Caco-2 (cell line): Measurements from ENCODE around the gene LRPAP1. TPM values are rescaled to one million over a fixed set of nuclear protein-coding genes. Genes with fewer than 3 reads are reported as not detected.

Source experiments
- BruUV-seq: library from RNA; stranded (reverse); fragments of 400-500 nt; replicated peaks from 2 replicates; lab custom pipeline; 2021; lab: Mats Ljungman, UMichigan
- CTCF ChIA-PET: fragments of 300-600 bp; sonication (Branson Sonifier 250); formaldehyde crosslinking; loops from one replicate; lab custom pipeline; 2022; ENCODE audit warnings: antibody characterized with exemption; lab: Charles Lee
- POLR2A ChIA-PET: fragments of 300-600 bp; sonication (Branson Sonifier 250); formaldehyde crosslinking; loops from one replicate; lab custom pipeline; 2022; ENCODE audit warnings: antibody characterized with exemption; lab: Charles Lee
- DNase-seq, 2 experiments: peaks; one replicate each; pipeline versions ENCODE4 v3.0.0 to v3.0.0-alpha.2; 2020 to 2022
- H3K27me3 ChIP-seq: replicated peaks from 2 replicates; pipeline ENCODE4 v1.6.0; 2011; ENCODE audit warnings: low read length; ENCODE audit not compliant: control insufficient read depth, insufficient read depth
- H3K36me3 ChIP-seq: 2 replicates; pipeline ENCODE4 v1.5.1; 2011; ENCODE audit warnings: low read length; ENCODE audit not compliant: control insufficient read depth, insufficient read depth
- H3K4me1 ChIP-seq: fragments of 250-450 bp; sonication (Bioruptor Pico); 2 replicates; pipeline ENCODE4 v1.5.1; 2020; ENCODE audit warnings: mild to moderate bottlenecking
- H3K4me3 ChIP-seq: 2 replicates; pipeline ENCODE4 v1.5.1; 2011; ENCODE audit warnings: low read depth, mild to moderate bottlenecking, control low read depth, low read length
- H3K9me3 ChIP-seq: fragments of 250-450 bp; sonication (Bioruptor Pico); 2 replicates; pipeline ENCODE4 v1.5.1; 2020; ENCODE audit warnings: mild to moderate bottlenecking, moderate library complexity
- H3K27ac Mint-ChIP-seq: one replicate; pipeline ENCODE4 v1.8.0; 2022; ENCODE audit warnings: mixed read lengths; ENCODE audit not compliant: unreplicated experiment
- H3K27me3 Mint-ChIP-seq: one replicate; pipeline ENCODE4 v1.8.0; 2022; ENCODE audit warnings: mixed read lengths; ENCODE audit not compliant: insufficient read depth, unreplicated experiment
- H3K36me3 Mint-ChIP-seq: one replicate; pipeline ENCODE4 v1.8.0; 2022; ENCODE audit warnings: mild to moderate bottlenecking, mixed read lengths; ENCODE audit not compliant: insufficient read depth, unreplicated experiment
- H3K4me1 Mint-ChIP-seq: one replicate; pipeline ENCODE4 v1.8.0; 2022; ENCODE audit warnings: low read depth, mixed read lengths; ENCODE audit not compliant: unreplicated experiment
- H3K4me3 Mint-ChIP-seq: one replicate; pipeline ENCODE4 v1.8.0; 2022; ENCODE audit warnings: mild to moderate bottlenecking, moderate library complexity, mixed read lengths; ENCODE audit not compliant: unreplicated experiment
- H3K9me3 Mint-ChIP-seq: one replicate; pipeline ENCODE4 v1.8.0; 2022; ENCODE audit warnings: mixed read lengths; ENCODE audit not compliant: unreplicated experiment
- intact Hi-C: fragments of 100-400 bp; cut with micrococcal nuclease; formaldehyde crosslinking; loops from one replicate; pipeline ENCODE4 v1.10.0; 2022; ENCODE audit not compliant: unreplicated experiment
- total RNA-seq: library from RNA; stranded (reverse); gene quantifications from 2 replicates; pipeline ENCODE4 v1.2.3, GENCODE V29; 2022
- TF ChIP-seq, protein P1 (sequence below), 2 experiments: fragments of 200-600 bp in 1 of 2; IDR thresholded peaks; 1 replicate in 1 of 2; 2 replicates in 1 of 2; pipeline versions ENCODE4 v1.5.1 to v1.8.0; 2011 to 2022; ENCODE audit warnings: antibody characterized with exemption in 1 of 2, control low read depth in 1 of 2, inconsistent platforms in 1 of 2, low read depth in 1 of 2, low read length in 1 of 2, mild to moderate bottlenecking in 1 of 2, moderate library complexity in 1 of 2; ENCODE audit not compliant: insufficient read depth in 1 of 2, severe bottlenecking in 1 of 2, unreplicated experiment in 1 of 2

Gene LRPAP1
- total RNA-seq, 1 experiment from 2014 or later, result 224 TPM

DNA sequence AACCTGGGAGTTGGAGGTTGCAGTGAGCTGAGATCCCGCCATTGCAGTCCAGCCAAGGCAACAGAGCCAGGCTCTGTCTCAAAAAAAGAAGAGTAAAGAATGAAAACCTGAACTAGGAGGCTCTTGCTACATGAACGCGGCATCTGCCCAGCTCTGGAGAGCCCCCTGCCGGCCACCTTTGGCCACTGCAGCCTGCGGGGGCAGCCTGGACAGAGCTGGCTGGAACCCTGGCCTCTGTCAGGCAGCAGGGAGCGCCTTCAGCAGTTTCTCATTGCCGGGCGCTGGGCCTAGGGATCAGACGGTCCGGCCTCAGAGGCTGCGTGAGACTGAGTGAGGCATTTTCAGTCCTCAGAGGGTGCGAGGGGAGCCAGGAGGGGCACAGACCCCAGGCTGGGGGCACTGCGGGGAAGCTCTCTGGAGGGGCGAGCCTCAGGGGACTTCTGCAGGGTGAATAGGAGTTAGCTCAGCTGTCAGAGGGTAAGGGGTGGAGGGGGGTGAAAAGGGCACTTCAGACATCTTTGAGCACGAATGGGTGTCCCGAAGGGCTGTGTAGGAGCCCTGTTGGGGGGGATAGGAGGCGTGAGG lies 51.6 kb downstream of the LRPAP1 start:
- Mint-ChIP-seq H3K27me3 (peaks cover 3% of the 10 kb centered on the region), H3K27ac (peak overlapping the region; percentile 7), H3K4me1 (no peaks in the 10 kb centered on the region), H3K36me3 (no peaks in the 10 kb centered on the region), H3K9me3 (no peaks in the 10 kb centered on the region), H3K4me3 (no peak overlapping the region)
- intact Hi-C loops, result loop anchor here (1.0 kb wide), 1 partner anchor 134 kb away; no protein-coding TSS in a partner anchor
- Histone ChIP-seq H3K4me1 (peaks cover 16% of the 10 kb centered on the region), H3K4me3 (no peak overlapping the region), H3K27me3 (no peaks in the 10 kb centered on the region), H3K9me3 (no peaks in the 10 kb centered on the region), H3K36me3 (no peaks in the 10 kb centered on the region)
- TF ChIP-seq, protein P1, sequence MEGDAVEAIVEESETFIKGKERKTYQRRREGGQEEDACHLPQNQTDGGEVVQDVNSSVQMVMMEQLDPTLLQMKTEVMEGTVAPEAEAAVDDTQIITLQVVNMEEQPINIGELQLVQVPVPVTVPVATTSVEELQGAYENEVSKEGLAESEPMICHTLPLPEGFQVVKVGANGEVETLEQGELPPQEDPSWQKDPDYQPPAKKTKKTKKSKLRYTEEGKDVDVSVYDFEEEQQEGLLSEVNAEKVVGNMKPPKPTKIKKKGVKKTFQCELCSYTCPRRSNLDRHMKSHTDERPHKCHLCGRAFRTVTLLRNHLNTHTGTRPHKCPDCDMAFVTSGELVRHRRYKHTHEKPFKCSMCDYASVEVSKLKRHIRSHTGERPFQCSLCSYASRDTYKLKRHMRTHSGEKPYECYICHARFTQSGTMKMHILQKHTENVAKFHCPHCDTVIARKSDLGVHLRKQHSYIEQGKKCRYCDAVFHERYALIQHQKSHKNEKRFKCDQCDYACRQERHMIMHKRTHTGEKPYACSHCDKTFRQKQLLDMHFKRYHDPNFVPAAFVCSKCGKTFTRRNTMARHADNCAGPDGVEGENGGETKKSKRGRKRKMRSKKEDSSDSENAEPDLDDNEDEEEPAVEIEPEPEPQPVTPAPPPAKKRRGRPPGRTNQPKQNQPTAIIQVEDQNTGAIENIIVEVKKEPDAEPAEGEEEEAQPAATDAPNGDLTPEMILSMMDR (IDR thresholded peaks at IDR 0.05; ENCODE audit: insufficient read depth in 1 of 2, low read depth in 1 of 2, low read length in 1 of 2, severe bottlenecking in 1 of 2, unreplicated experiment in 1 of 2), result peak; percentile 94 to 96
- ChIA-PET CTCF (interaction anchor here (0.6 to 2.3 kb wide), 14 partner anchors 9 to 1375 kb away, joined by 3 to 25 read pairs (median 3); no protein-coding TSS in a partner anchor), POLR2A (no interaction called here)
- BruUV-seq, result no TSS peak
- DNase-seq, result peak; percentile 70 to 91

DNA sequence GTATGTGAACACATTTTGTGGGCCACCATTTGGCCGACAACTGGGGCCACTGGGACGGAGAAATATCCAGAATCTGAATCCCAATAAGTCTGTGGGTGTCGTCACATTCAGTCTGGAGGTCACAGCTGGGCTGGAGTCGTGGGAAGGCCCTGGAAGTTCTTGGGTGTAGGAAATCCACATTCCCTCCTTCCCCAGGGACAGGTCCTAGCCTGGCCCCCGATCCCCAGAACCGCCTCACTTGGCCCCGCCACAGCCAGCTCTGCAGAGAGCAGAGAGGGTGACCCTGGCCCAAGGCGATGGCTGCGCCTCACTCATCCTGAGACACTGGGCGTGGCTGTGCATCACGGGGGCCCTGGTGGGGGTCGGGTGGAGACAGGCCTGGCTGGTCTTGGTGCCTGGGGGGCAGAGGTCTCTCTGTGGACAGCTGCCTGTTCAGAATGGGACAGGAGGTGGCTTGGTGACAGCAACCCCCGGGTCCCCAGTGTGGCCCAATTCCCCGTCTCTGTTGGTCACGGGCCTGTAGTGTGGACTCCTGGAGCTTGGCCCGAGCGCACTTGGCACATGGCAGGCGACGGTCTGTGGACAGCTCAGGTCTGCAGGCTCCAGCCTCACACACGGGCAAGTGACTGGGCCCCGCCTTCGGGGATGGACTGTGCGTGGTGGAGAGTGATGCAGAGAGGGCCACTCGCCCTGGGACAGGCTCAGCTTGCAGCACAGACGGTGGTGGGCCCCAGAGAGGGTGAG lies 52.7 kb downstream of the LRPAP1 start:
- ChIA-PET POLR2A (no interaction called here), CTCF (interaction anchor here (1.1 to 2.3 kb wide), 5 partner anchors 8 to 133 kb away, joined by 3 to 25 read pairs (median 3); no protein-coding TSS in a partner anchor)
- H3K27me3 Mint-ChIP-seq, result peaks cover 3% of the 10 kb centered on the region
- Histone ChIP-seq H3K9me3 (no peaks in the 10 kb centered on the region), H3K4me3 (no peak overlapping the region), H3K27me3 (no peaks in the 10 kb centered on the region), H3K36me3 (no peaks in the 10 kb centered on the region), H3K4me1 (peaks cover 5% of the 10 kb centered on the region)
- H3K27ac Mint-ChIP-seq, result no peak overlapping the region
- intact Hi-C loops, result loop anchor here (1.0 kb wide), 1 partner anchor 133 kb away; no protein-coding TSS in a partner anchor
- H3K36me3 Mint-ChIP-seq, result no peaks in the 10 kb centered on the region
- no peaks in the 10 kb centered on the region for H3K4me1 Mint-ChIP-seq
- no peak for DNase-seq
- H3K4me3 Mint-ChIP-seq, result no peak overlapping the region
- no peaks in the 10 kb centered on the region for H3K9me3 Mint-ChIP-seq
- no TSS peak for BruUV-seq
- TF ChIP-seq, protein P1 (IDR thresholded peaks at IDR 0.05; ENCODE audit: insufficient read depth in 1 of 2, low read depth in 1 of 2, low read length in 1 of 2, severe bottlenecking in 1 of 2, unreplicated experiment in 1 of 2), result no peak

GRCh38 chr4:3478446-3479357 lies 53.5 kb downstream of the LRPAP1 start:
- intact Hi-C loops, result no loop called here
- Histone ChIP-seq H3K4me1 (no peaks in the 10 kb centered on the region), H3K27me3 (no peaks in the 10 kb centered on the region; the same call in 1 of the 2 replicates), H3K9me3 (no peaks in the 10 kb centered on the region), H3K36me3 (no peaks in the 10 kb centered on the region), H3K4me3 (no peak overlapping the region)
- Mint-ChIP-seq H3K4me3 (no peak overlapping the region), H3K27ac (no peak overlapping the region), H3K36me3 (no peaks in the 10 kb centered on the region), H3K4me1 (no peaks in the 10 kb centered on the region), H3K9me3 (no peaks in the 10 kb centered on the region), H3K27me3 (peaks cover 3% of the 10 kb centered on the region)
- TF ChIP-seq, protein P1 (IDR thresholded peaks at IDR 0.05; ENCODE audit: insufficient read depth in 1 of 2, low read depth in 1 of 2, low read length in 1 of 2, severe bottlenecking in 1 of 2, unreplicated experiment in 1 of 2), result no peak
- BruUV-seq, result no TSS peak
- DNase-seq, result no peak
- ChIA-PET POLR2A (no interaction called here), CTCF (interaction anchor here (0.5 to 2.3 kb wide), 3 partner anchors 87 to 146 kb away, joined by 3 to 25 read pairs (median 4); no protein-coding TSS in a partner anchor)
